Suprapubic skin (tissue), 4 donors: ENCODE data around the gene STAU1. TPM values are rescaled to one million over a fixed set of nuclear protein-coding genes. Genes with fewer than 3 reads are reported as not detected.
"Not testable (repeated sequence)": the region's sequence is repeated elsewhere in the genome, so short reads cannot be mapped to it uniquely, and the experiment has no call there.

Source experiments
- DNase-seq, 2 donors: peaks; one replicate each; pipeline ENCODE4 v3.0.0-alpha.2; 2019; ENCODE audit warnings: low spot score in 2 of 2
- H3K27ac ChIP-seq: fragments of 200-600 bp; sonication (generic); one replicate; pipeline ENCODE4 v1.5.1; 2019
- H3K27me3 ChIP-seq: fragments of 200-600 bp; sonication (generic); one replicate; pipeline ENCODE4 v1.5.1; 2019
- H3K36me3 ChIP-seq: fragments of 200-600 bp; sonication (generic); one replicate; pipeline ENCODE4 v1.5.1; 2019
- H3K4me1 ChIP-seq: fragments of 200-600 bp; sonication (generic); one replicate; pipeline ENCODE4 v1.5.1; 2019
- H3K4me3 ChIP-seq: fragments of 200-600 bp; sonication (generic); one replicate; pipeline ENCODE4 v1.5.1; 2019; ENCODE audit warnings: mild to moderate bottlenecking
- H3K9me3 ChIP-seq: fragments of 200-600 bp; sonication (generic); one replicate; pipeline ENCODE4 v1.5.1; 2019
- CTCF ChIP-seq, 2 donors: fragments of 200-600 bp in 1 of 2; fragments of 450-650 bp in 1 of 2; sonication (generic) in 1 of 2; IDR thresholded peaks; one replicate each; pipeline ENCODE4 v1.5.1; 2016 to 2019; ENCODE audit warnings: antibody characterized with exemption in 2 of 2, mild to moderate bottlenecking in 1 of 2, moderate library complexity in 1 of 2
- EP300 ChIP-seq: sonication (generic); formaldehyde crosslinking; IDR thresholded peaks from one replicate; pipeline ENCODE4 v1.6.1; 2017; ENCODE audit warnings: antibody characterized with exemption
- POLR2A ChIP-seq, 2 donors: fragments of 450-650 bp; IDR thresholded peaks; one replicate each; pipeline ENCODE4 v1.6.1; 2017; ENCODE audit warnings: antibody characterized with exemption in 2 of 2, mild to moderate bottlenecking in 2 of 2, moderate library complexity in 2 of 2
- POLR2AphosphoS5 ChIP-seq, 3 donors: sonication (generic); formaldehyde crosslinking; IDR thresholded peaks; one replicate each; pipeline ENCODE4 v1.6.1; 2017; ENCODE audit warnings: antibody characterized with exemption in 3 of 3
- WGBS: methylation state at CpG from one replicate; pipeline ENCODE4 v1.1.5; 2018; 5-methylcytosine and 5-hydroxymethylcytosine counted together
- total RNA-seq, 4 donors: library from RNA; depleted of rRNA; stranded (reverse); fragments of >200 nt; gene quantifications; one replicate each; pipeline ENCODE4 v1.1.0, GENCODE V29; 2016

The STAU1 gene
- total RNA-seq, 4 donors from 2014 or later: 53.0 to 79.1 (median 69.9) TPM

GRCh38 chr20:49169547-49169946 lies 18.6 kb downstream of the STAU1 start:
- Histone ChIP-seq H3K9me3 (no peaks in the 10 kb centered on the region), H3K27me3 (no peaks in the 10 kb centered on the region), H3K4me1 (peaks cover 25% of the 10 kb centered on the region), H3K4me3 (no peak overlapping the region), H3K36me3 (peaks cover 16% of the 10 kb centered on the region), H3K27ac (no peak overlapping the region)
- 82% methylated on average over 2 of the region's 2 CpGs for WGBS
- no peak for TF ChIP-seq CTCF (IDR thresholded peaks at IDR 0.05)
- no peak for TF ChIP-seq POLR2A (IDR thresholded peaks at IDR 0.05)
- no peak for TF ChIP-seq EP300
- TF ChIP-seq POLR2AphosphoS5 (IDR thresholded peaks at IDR 0.05): no peak
- DNase-seq: no peak

GRCh38 chr20:49168864-49169263 lies 19.3 kb downstream of the STAU1 start:
- Histone ChIP-seq H3K36me3 (peaks cover 20% of the 10 kb centered on the region), H3K4me1 (peaks cover 25% of the 10 kb centered on the region)
- not testable (repeated sequence) for H3K9me3 ChIP-seq, H3K27me3 ChIP-seq, H3K27ac ChIP-seq, H3K4me3 ChIP-seq, DNase-seq
- 86% methylated on average over 10 of the region's 10 CpGs for WGBS

GRCh38 chr20:49167811-49168507 lies 20.2 kb downstream of the STAU1 start:
- no peak for DNase-seq
- Histone ChIP-seq H3K27me3 (no peaks in the 10 kb centered on the region), H3K36me3 (peaks cover 18% of the 10 kb centered on the region), H3K4me1 (peaks cover 25% of the 10 kb centered on the region), H3K27ac (peak overlapping the region; percentile 32), H3K9me3 (no peaks in the 10 kb centered on the region), H3K4me3 (no peak overlapping the region)
- WGBS: 37% methylated on average over 5 of the region's 5 CpGs
- no peak for TF ChIP-seq CTCF (IDR thresholded peaks at IDR 0.05)
- TF ChIP-seq POLR2A (IDR thresholded peaks at IDR 0.05): no peak
- TF ChIP-seq EP300: no peak
- TF ChIP-seq POLR2AphosphoS5 (IDR thresholded peaks at IDR 0.05): no peak

- peaks cover 33% of the 10 kb centered on the region for H3K4me1 ChIP-seq
- WGBS: 60% methylated on average over 1 of the region's 1 CpG
- DNase-seq: no peak
- H3K27ac ChIP-seq: no peak overlapping the region
- peaks cover 16% of the 10 kb centered on the region for H3K36me3 ChIP-seq
- H3K4me3 ChIP-seq: no peak overlapping the region
- no peaks in the 10 kb centered on the region for H3K27me3 ChIP-seq
- TF ChIP-seq EP300: no peak
- TF ChIP-seq CTCF (IDR thresholded peaks at IDR 0.05): no peak
- TF ChIP-seq POLR2AphosphoS5 (IDR thresholded peaks at IDR 0.05): no peak
- no peak for TF ChIP-seq POLR2A (IDR thresholded peaks at IDR 0.05)
- H3K9me3 ChIP-seq: no peaks in the 10 kb centered on the region
These were observed 21.3 kb downstream of the STAU1 start for GRCh38 chr20:49166534-49167449.

GRCh38 chr20:49165611-49166010 lies 22.5 kb downstream of the STAU1 start:
- TF ChIP-seq POLR2AphosphoS5 (IDR thresholded peaks at IDR 0.05): no peak
- TF ChIP-seq POLR2A (IDR thresholded peaks at IDR 0.05): no peak
- TF ChIP-seq EP300: no peak
- no peak for TF ChIP-seq CTCF (IDR thresholded peaks at IDR 0.05)
- no peaks in the 10 kb centered on the region for H3K9me3 ChIP-seq
- H3K4me3 ChIP-seq: no peak overlapping the region
- peaks cover 34% of the 10 kb centered on the region for H3K4me1 ChIP-seq
- no peaks in the 10 kb centered on the region for H3K27me3 ChIP-seq
- no peak for DNase-seq
- 91% methylated on average over 5 of the region's 5 CpGs for WGBS
- peaks cover 16% of the 10 kb centered on the region for H3K36me3 ChIP-seq
- no peak overlapping the region for H3K27ac ChIP-seq
